ENCODE results near the gene WIPF2. TPM values are rescaled to one million over a fixed set of nuclear protein-coding genes. Genes with fewer than 3 reads are reported as not detected.
"Not testable (repeated sequence)": the region's sequence is repeated elsewhere in the genome, so short reads cannot be mapped to it uniquely, and the experiment has no call there.

The WIPF2 gene
- total and polyA plus RNA-seq, 2 experiments from 2014 or later = 7.1 to 21.8 TPM

- DNase-seq (ENCODE audit: low read depth in 1 of 2, low spot score in 1 of 2) = no peak
Measured at GRCh38 chr17:40194821-40195220, 24.3 kb upstream of the WIPF2 start.

DNA sequence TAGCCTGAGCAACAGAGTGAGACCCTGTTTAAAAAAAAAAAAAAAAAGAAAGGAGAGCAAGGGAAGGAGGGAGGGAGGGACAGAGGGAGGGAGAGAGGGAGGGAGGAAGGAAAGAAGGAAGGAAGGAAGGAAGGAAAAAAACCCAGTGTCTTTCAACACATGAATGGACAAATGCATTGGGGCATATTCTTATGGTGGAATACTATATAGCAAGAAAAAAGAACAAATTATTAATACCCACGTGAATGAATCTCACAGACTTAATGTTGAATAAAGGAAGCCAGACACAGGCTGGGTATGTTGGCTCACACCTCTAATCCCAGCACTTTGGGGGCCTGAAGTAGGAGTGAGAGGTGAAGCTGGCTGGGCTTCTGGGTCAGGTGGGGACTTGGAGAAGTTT lies 21.6 kb upstream of the WIPF2 start:
- no peaks in the 10 kb centered on the region for H3K27me3 ChIP-seq
- H3K4me3 ChIP-seq = no peak overlapping the region

More at GRCh38 chr17:40194821-40195220, 24.3 kb upstream of the WIPF2 start:
- Histone ChIP-seq H3K4me3 (no peak overlapping the region), H3K36me3 (no peaks in the 10 kb centered on the region), H3K27me3 (no peaks in the 10 kb centered on the region), H3K27ac (no peak overlapping the region), H3K4me1 (ENCODE audit: low read depth) (no peaks in the 10 kb centered on the region), H3K9me3 (ENCODE audit: low read depth) (no peaks in the 10 kb centered on the region)
- TF ChIP-seq, protein P1, sequence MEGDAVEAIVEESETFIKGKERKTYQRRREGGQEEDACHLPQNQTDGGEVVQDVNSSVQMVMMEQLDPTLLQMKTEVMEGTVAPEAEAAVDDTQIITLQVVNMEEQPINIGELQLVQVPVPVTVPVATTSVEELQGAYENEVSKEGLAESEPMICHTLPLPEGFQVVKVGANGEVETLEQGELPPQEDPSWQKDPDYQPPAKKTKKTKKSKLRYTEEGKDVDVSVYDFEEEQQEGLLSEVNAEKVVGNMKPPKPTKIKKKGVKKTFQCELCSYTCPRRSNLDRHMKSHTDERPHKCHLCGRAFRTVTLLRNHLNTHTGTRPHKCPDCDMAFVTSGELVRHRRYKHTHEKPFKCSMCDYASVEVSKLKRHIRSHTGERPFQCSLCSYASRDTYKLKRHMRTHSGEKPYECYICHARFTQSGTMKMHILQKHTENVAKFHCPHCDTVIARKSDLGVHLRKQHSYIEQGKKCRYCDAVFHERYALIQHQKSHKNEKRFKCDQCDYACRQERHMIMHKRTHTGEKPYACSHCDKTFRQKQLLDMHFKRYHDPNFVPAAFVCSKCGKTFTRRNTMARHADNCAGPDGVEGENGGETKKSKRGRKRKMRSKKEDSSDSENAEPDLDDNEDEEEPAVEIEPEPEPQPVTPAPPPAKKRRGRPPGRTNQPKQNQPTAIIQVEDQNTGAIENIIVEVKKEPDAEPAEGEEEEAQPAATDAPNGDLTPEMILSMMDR (IDR thresholded peaks at IDR 0.05; ENCODE audit: low read depth, low read length) = no peak

DNA sequence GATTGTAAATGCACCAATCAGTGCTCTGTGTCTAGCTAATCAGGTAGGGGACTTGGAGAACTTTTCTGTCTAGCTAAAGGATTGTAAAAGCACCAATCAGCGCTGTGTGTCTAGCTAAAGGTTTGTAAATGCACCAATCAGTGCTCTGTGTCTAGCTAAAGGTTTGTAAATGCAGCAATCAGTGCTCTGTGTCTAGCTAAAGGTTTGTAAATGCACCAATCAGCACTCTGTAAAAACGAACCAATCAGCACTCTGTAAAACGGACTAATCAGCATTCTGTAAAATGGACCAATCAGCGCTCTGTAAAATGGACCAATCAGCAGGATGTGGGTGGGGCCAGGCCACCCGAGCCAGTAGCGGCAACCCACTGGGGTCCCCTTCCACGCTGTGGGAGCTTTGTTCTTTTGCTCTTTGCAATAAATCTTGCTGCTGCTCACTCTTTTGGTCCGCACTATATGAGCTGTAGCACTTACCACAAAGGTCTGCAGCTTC lies 21.1 kb upstream of the WIPF2 start:
- not testable (repeated sequence) for H3K4me1 ChIP-seq (ENCODE audit: low read depth); H3K9me3 ChIP-seq (ENCODE audit: low read depth); H3K36me3 ChIP-seq; H3K27me3 ChIP-seq; H3K27ac ChIP-seq; DNase-seq (ENCODE audit: low read depth in 1 of 2, low spot score in 1 of 2); H3K4me3 ChIP-seq

More for the DNA sequence above, 21.6 kb upstream of the WIPF2 start:
- DNase-seq (ENCODE audit: low read depth in 1 of 2, low spot score in 1 of 2) = no peak
- no peaks in the 10 kb centered on the region for H3K4me1 ChIP-seq (ENCODE audit: low read depth)
- no peaks in the 10 kb centered on the region for H3K36me3 ChIP-seq
- TF ChIP-seq, protein P1 (IDR thresholded peaks at IDR 0.05; ENCODE audit: low read depth, low read length) = no peak
- no peak overlapping the region for H3K27ac ChIP-seq
- no peaks in the 10 kb centered on the region for H3K9me3 ChIP-seq (ENCODE audit: low read depth)

GRCh38 chr17:40198576-40198975 lies 20.5 kb upstream of the WIPF2 start:
- Histone ChIP-seq H3K27me3 (no peaks in the 10 kb centered on the region), H3K36me3 (no peaks in the 10 kb centered on the region), H3K4me1 (ENCODE audit: low read depth) (no peaks in the 10 kb centered on the region), H3K4me3 (no peak overlapping the region), H3K9me3 (ENCODE audit: low read depth) (no peaks in the 10 kb centered on the region), H3K27ac (no peak overlapping the region)
- no peak for DNase-seq (ENCODE audit: low read depth in 1 of 2, low spot score in 1 of 2)
- TF ChIP-seq, protein P1 (IDR thresholded peaks at IDR 0.05; ENCODE audit: low read depth, low read length) = no peak

GRCh38 chr17:40203131-40203530 lies 16.0 kb upstream of the WIPF2 start:
- peak in 1 of 2 donors; percentile 32 for DNase-seq (ENCODE audit: low read depth in 1 of 2, low spot score in 1 of 2)
- H3K4me1 ChIP-seq (ENCODE audit: low read depth) = no peaks in the 10 kb centered on the region
- no peak overlapping the region for H3K4me3 ChIP-seq
- H3K27ac ChIP-seq = no peak overlapping the region
- no peaks in the 10 kb centered on the region for H3K9me3 ChIP-seq (ENCODE audit: low read depth)
- H3K27me3 ChIP-seq = no peaks in the 10 kb centered on the region
- TF ChIP-seq, protein P1 (IDR thresholded peaks at IDR 0.05; ENCODE audit: low read depth, low read length) = no peak
- H3K36me3 ChIP-seq = no peaks in the 10 kb centered on the region

DNA sequence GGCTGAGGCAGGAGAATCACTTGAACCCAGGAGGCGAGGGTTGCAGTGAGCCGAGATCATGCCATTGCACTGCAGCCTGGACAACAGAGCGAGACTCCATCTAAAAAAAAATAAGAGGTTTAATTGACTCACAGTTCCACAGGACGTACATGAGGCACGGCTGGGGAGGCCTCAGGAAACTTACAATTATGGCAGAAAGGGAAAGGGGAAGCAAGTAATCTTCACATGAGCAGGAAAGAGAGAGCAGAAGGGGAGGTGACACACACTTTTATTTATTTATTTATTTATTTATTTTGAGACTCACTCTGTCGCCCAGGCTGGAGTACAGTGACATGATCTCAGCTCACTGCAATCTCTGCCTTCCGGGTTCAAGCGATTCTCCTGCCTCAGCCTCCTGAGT lies 12.9 kb upstream of the WIPF2 start:
- H3K27me3 ChIP-seq; H3K9me3 ChIP-seq (ENCODE audit: low read depth); H3K4me1 ChIP-seq (ENCODE audit: low read depth); DNase-seq (ENCODE audit: low read depth in 1 of 2, low spot score in 1 of 2); H3K27ac ChIP-seq; H3K4me3 ChIP-seq; H3K36me3 ChIP-seq: not testable (repeated sequence)
